Stimulated activated CD4-positive, alpha-beta T cell treated with anti-CD3 and anti-CD28 coated beads, TNF-alpha, amount 100 ng/mL, for 1 hour (primary cell): ENCODE results near the gene AUTS2.
A peak's percentile ranks its signal among the peaks of the same experiment; 100 is the strongest.

Source experiments
- DNase-seq, 3 donors: peaks; one replicate each; pipeline ENCODE4 v3.0.0-alpha.2; 2020; ENCODE audit warnings: low read depth in 3 of 3, low spot score in 1 of 3

AUTS2 gene

GRCh38 chr7:70660819-70661191 lies 1062.5 kb downstream of the AUTS2 start:
- DNase-seq, result no peak

GRCh38 chr7:70663680-70664079 lies 1065.4 kb downstream of the AUTS2 start:
- no peak for DNase-seq

- no peak for DNase-seq
These were observed 1067.7 kb downstream of the AUTS2 start for GRCh38 chr7:70665997-70666396.

GRCh38 chr7:70667406-70667805 lies 1069.1 kb downstream of the AUTS2 start:
- no peak for DNase-seq

DNA sequence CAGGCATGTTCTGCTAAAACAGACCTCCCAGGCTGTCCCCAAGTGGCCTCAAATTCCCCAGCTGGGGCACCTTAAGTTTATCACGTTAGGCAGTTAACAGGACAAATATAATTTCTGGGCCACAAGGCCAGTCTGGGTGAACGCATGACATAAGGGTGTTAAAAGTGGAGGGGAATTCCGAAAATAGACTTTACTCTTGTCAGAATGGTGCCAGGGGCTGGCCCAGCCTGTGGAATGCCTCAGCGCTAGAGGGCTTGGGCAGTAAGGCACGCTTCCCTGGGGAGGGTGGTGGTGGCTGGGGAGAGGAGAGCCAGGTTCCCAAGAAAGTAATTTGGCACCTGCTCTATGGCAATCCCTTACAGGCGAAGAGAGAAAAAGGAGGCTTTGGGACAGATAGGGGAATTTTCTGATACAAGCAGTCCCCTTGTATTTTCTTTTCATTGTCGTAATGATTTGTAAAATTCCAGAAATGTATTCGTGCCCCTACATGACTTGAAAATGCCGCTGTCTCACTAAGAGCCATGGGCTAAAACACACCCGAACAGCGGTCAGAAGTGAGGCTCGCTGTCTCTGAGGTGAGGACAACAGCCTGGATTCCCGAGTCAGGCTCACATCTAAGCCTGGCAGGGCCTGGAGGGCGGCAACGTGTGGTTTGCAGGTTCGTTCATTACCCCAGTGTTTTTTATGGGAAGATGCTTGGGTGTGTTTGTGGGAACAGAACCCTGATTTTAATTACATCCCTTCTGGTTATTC lies 1070.5 kb downstream of the AUTS2 start:
- DNase-seq, result no peak

DNA sequence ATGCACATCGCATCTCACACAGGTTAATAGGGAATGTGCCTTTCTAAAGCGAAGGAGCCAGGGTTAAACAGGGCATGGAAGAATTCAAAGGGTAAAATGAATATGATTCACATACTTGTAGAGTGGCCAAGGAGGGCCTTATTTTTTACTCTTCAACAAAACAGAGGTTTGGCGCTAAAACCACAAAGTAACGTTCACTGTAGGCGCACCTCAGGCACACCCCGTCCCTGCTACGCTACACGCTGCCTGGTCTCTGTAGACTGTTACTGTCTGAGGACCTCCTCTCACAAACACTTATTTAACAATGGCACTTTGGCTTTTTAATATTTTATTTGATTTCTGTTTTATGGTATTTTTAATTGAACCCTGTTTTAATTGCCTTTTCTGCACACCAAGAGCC lies 1071.6 kb downstream of the AUTS2 start:
- DNase-seq, result no peak

DNA sequence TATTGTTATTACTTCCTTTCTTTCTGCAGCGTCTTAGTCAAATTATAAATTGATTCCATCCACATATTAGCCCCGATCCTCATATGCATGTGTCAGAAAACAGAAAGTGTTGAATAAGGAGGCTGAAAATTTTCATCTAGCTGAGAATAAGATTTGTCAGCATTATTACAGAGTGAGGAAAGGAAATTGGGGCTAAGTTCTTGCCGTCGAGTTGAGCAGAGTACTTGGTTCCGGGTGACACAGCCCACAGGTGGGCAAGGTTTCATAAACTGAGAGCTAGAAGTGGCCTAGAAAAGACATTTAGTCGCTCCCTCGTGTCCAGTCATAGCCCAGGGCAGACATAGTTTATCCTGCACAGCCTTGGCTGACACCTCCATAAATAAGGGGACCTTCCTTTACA lies 1072.0 kb downstream of the AUTS2 start:
- no peak for DNase-seq

- no peak for DNase-seq
These were observed 1075.7 kb downstream of the AUTS2 start for GRCh38 chr7:70673778-70674570.

GRCh38 chr7:70674571-70675010 lies 1076.3 kb downstream of the AUTS2 start:
- DNase-seq, result no peak

DNA sequence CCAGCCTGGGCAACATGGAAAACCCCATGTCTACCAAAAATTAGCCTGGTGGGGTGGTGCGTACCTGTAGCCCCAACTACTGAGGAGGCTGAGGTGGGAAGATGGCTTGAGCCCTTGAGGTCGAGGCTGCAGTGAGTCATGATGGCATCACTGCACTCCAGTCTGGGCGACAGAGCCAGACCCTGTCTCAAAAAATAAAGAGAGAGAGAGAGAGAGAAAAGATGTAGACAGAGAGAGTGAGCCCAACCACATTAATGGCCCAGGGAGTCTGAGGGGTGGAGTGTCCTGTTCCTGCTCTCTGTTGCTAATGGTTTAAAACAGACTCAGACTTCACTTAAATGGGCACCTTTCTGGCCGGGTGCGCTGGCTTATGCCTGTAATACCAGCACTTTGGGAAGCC lies 1078.0 kb downstream of the AUTS2 start:
- DNase-seq, result no peak

DNA sequence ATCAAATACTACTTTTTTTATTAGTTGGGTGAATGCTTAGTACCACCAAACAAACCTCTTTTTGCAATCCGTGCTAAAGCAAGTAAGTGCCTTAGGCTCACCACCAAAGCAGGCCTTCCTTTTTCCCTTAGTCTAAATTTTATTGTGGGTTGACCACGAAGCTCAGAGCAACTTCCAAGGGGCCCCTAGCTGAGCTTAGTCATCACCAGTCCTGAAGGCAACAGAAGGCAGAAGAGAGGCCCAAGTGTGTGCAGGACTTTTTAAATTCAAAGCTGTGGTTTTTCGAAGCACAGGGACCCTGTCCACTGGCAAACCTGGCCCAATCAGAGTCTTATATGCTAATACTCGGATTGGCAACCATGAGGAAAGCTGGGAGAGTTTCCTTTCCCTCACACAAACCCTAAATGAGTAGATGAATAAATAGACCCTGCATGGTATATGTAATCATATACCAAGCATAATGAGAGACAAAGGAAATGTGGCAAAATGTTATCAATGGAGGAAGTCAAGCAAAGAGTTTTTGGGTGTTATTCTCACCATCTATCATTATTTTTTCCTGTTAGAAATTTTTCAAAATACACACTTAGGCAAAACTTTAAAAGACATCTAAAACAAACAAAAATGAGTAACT lies 1080.5 kb downstream of the AUTS2 start:
- DNase-seq, result no peak

DNA sequence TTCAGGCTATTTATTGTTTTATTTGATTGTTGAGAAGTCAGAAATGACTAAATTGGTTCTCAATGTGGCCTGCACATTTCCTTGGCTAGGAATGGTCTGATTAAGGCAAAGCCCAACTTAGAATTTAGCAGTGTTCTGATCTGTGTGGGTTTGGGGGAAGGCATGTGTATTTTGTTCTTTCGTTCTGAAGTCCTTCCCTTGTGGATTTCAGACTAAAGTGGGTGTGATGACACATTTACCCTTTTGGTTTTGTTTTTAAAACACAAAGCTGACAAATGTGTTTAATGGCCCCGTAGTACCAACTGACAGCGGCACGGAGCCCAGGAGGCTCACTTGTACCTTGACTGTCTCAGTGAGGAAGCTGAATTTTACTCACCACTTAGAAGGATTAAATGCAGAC lies 1081.4 kb downstream of the AUTS2 start:
- DNase-seq, result no peak

DNA sequence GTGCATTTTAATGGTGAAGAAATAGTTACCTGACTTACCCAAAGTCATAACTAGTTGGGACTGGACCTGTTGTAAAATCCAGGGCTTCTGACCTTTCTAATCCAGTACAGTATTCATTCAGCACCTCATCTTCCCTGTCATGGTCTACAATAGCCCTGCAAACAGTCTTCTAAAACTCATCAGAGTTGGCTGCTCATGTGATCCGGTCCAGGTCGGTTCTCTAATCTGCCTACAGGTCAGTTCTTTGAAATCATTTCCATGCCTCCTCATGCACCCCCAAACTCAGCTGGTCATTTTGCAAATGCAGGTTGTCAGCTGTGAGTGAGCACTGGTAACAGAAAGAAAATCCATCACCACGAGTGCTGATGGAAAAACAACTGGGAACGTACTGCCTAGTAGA lies 1082.0 kb downstream of the AUTS2 start:
- DNase-seq, result no peak

GRCh38 chr7:70680743-70681468 lies 1082.6 kb downstream of the AUTS2 start:
- no peak for DNase-seq

- DNase-seq, result no peak
These were observed 1083.4 kb downstream of the AUTS2 start for GRCh38 chr7:70681469-70682350.

GRCh38 chr7:70684173-70684572 lies 1085.9 kb downstream of the AUTS2 start:
- no peak for DNase-seq

GRCh38 chr7:70693321-70693685 lies 1095.0 kb downstream of the AUTS2 start:
- DNase-seq, result no peak

DNA sequence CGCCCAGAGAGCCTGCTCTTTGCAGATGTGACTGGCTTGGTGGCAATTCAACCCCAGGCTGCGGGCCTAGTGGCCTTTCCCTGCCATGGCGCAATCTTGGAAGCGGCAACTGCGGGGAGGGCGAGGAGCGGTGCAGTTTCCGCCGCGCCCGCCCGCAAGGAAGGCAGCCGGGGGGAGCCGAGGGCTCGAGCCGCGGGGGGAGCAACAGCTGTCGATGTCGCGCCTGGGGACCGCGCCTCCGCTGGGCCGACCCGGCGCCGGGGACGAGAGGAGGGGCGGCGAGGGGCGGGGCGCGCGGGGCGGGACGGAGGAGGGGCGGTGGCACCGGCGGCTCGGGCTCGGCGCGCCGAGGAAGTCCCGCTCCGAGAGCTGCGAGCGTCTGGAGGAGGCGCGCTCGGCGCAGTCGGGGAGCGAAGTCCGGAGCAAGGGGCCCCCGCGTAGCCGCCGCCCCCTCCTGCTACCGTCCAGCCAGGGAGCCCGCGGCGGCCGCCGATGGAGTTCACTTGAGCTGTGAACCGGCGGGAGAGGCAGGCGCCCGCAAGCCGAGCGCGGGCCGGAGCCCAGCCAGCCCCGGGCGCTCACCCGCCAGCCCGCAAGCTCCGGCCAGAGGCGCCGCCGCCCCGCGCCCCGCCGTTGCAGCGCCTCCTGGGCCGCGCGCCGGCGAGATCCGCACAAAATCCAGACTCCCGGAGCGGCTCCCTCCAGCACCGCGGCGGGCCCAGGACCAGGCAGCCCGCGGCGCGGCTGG lies 1095.6 kb downstream of the AUTS2 start:
- peak; percentile 24 to 41 (median 24) for DNase-seq

DNA sequence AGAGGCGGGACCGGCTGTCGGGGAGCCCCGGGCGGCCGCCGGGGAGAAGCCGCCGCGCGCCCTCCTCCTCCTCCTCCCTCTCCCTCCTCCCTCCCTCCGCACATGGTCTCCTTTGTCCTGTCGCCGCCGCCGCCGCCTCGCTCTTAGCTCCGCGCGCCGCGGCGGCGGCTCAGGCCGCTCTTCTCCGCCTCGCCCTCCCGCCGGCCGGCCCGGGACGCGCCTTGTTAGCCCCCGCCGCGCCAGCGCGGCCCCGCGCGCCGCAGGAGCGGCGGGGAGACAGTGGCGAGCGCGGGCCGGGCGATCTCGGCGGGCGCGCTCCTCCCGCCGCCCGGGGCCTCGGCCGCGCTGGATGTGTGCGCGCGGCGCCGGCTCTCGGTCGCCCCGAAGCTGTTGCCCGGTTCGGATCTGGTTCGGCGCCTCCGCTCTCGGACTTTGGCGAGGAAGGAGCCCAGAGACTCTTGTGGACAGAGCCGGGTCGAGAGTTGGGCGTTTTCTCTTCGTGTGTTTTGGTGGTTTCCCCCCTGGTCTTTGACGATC lies 1096.2 kb downstream of the AUTS2 start:
- DNase-seq, result no peak
